H9 (cell line): ENCODE data around the gene ATP6V1B1. TPM values are rescaled to one million over a fixed set of nuclear protein-coding genes. Genes with fewer than 3 reads are reported as not detected.

Experiments used
- DNase-seq: peaks from one replicate; pipeline ENCODE4 v3.0.0-alpha.2; 2017
- H2AFZ ChIP-seq: one replicate; pipeline ENCODE4 v1.6.1; 2013; ENCODE audit warnings: mild to moderate bottlenecking, low read length, control low read depth, moderate library complexity
- H2AK5ac ChIP-seq: 2 replicates; pipeline ENCODE4 v1.6.1; 2013; ENCODE audit warnings: low read length, control low read depth, mixed read lengths; ENCODE audit not compliant: insufficient read length
- H2BK120ac ChIP-seq: one replicate; pipeline ENCODE4 v1.6.1; 2013; ENCODE audit warnings: low read depth, mild to moderate bottlenecking, low read length, control low read depth, inconsistent platforms; ENCODE audit not compliant: poor library complexity, severe bottlenecking
- H2BK12ac ChIP-seq: 2 replicates; pipeline ENCODE4 v1.6.1; 2013; ENCODE audit warnings: low read length, control low read depth, mixed read lengths, low read depth; ENCODE audit not compliant: insufficient read length
- H2BK15ac ChIP-seq: 2 replicates; pipeline ENCODE4 v1.6.1; 2013; ENCODE audit warnings: low read depth, low read length, control low read depth
- H2BK20ac ChIP-seq: one replicate; pipeline ENCODE4 v1.6.1; 2013; ENCODE audit warnings: low read depth, mild to moderate bottlenecking, low read length, control low read depth, inconsistent platforms; ENCODE audit not compliant: poor library complexity, severe bottlenecking
- H2BK5ac ChIP-seq: 2 replicates; pipeline ENCODE4 v1.6.1; 2013; ENCODE audit warnings: low read length, control low read depth, mixed read lengths; ENCODE audit not compliant: insufficient read length
- H3K14ac ChIP-seq: 2 replicates; pipeline ENCODE4 v1.6.1; 2013; ENCODE audit warnings: low read length, control low read depth; ENCODE audit not compliant: insufficient read depth
- H3K18ac ChIP-seq: 2 replicates; pipeline ENCODE4 v1.6.1; 2013; ENCODE audit warnings: low read depth, mild to moderate bottlenecking, mixed read lengths, low read length, control low read depth; ENCODE audit not compliant: insufficient read length
- H3K23ac ChIP-seq: 2 replicates; pipeline ENCODE4 v1.6.1; 2013; ENCODE audit warnings: low read length, control low read depth, mixed read lengths, low read depth; ENCODE audit not compliant: insufficient read length
- H3K23me2 ChIP-seq: 2 replicates; pipeline ENCODE4 v1.6.1; 2013; ENCODE audit warnings: low read depth, mild to moderate bottlenecking, mixed read lengths, low read length, control low read depth; ENCODE audit not compliant: insufficient read length, poor library complexity, severe bottlenecking
- H3K27ac ChIP-seq: 2 replicates; pipeline ENCODE4 v1.5.1; 2013; ENCODE audit warnings: low read length, control low read depth, mixed read lengths, low read depth; ENCODE audit not compliant: insufficient read length
- H3K27me3 ChIP-seq: 2 replicates; pipeline ENCODE4 v1.6.1; 2013; ENCODE audit warnings: low read length, control low read depth, inconsistent platforms; ENCODE audit not compliant: insufficient read depth
- H3K4ac ChIP-seq: 2 replicates; pipeline ENCODE4 v1.6.1; 2013; ENCODE audit warnings: low read depth, mild to moderate bottlenecking, control low read depth, inconsistent platforms, low read length, moderate library complexity
- H3K4me1 ChIP-seq: 2 replicates; pipeline ENCODE4 v1.6.1; 2013; ENCODE audit warnings: low read length, control low read depth, inconsistent platforms; ENCODE audit not compliant: insufficient read depth
- H3K4me2 ChIP-seq: 2 replicates; pipeline ENCODE4 v1.6.1; 2013; ENCODE audit warnings: low read length, control low read depth, mixed read lengths; ENCODE audit not compliant: insufficient read length, insufficient read depth
- H3K56ac ChIP-seq: 2 replicates; pipeline ENCODE4 v1.6.1; 2013; ENCODE audit warnings: low read depth, mild to moderate bottlenecking, mixed read lengths, low read length, control low read depth; ENCODE audit not compliant: insufficient read length
- H3K79me1 ChIP-seq: 2 replicates; pipeline ENCODE4 v1.6.1; 2013; ENCODE audit warnings: low read depth, mild to moderate bottlenecking, moderate library complexity, low read length, control low read depth, inconsistent platforms; ENCODE audit not compliant: insufficient read depth, poor library complexity, severe bottlenecking
- H3K79me2 ChIP-seq: 2 replicates; pipeline ENCODE4 v1.6.1; 2013; ENCODE audit warnings: low read length, control low read depth, inconsistent platforms; ENCODE audit not compliant: insufficient read depth
- H3K9ac ChIP-seq: 2 replicates; pipeline ENCODE4 v1.6.1; 2013; ENCODE audit warnings: low read length, control low read depth, mixed read lengths; ENCODE audit not compliant: insufficient read length; ENCODE audit errors: extremely low read depth
- H3K9me3 ChIP-seq: one replicate; pipeline ENCODE4 v1.6.1; 2013; ENCODE audit warnings: low read depth, low read length, inconsistent platforms; ENCODE audit not compliant: control insufficient read depth
- H3T11ph ChIP-seq: one replicate; pipeline ENCODE4 v1.6.1; 2013; ENCODE audit warnings: mild to moderate bottlenecking, low read length, control low read depth, inconsistent platforms
- H4K20me1 ChIP-seq: one replicate; pipeline ENCODE4 v1.6.1; 2013; ENCODE audit not compliant: control insufficient read depth, insufficient read length, insufficient read depth
- H4K5ac ChIP-seq: 2 replicates; pipeline ENCODE4 v1.6.1; 2013; ENCODE audit warnings: low read depth, mild to moderate bottlenecking, mixed read lengths, low read length, control low read depth; ENCODE audit not compliant: insufficient read length
- H4K8ac ChIP-seq: replicated peaks from 2 replicates; pipeline ENCODE4 v1.6.1; 2013; ENCODE audit warnings: low read length, control low read depth, mixed read lengths, low read depth; ENCODE audit not compliant: insufficient read length
- H4K91ac ChIP-seq: 2 replicates; pipeline ENCODE4 v1.6.1; 2013; ENCODE audit warnings: low read depth, mild to moderate bottlenecking, moderate library complexity, mixed read lengths, low read length, control low read depth; ENCODE audit not compliant: insufficient read length
- H3K27ac Mint-ChIP-seq, 3 experiments: 2 replicates in 2 of 3; 3 replicates in 1 of 3; pipeline ENCODE4 v1.8.0; 2020 to 2021; ENCODE audit warnings: mixed read lengths in 3 of 3, mild to moderate bottlenecking in 1 of 3, moderate library complexity in 1 of 3
- H3K27me3 Mint-ChIP-seq: 2 replicates; pipeline ENCODE4 v1.8.0; 2021; ENCODE audit warnings: low read depth, mild to moderate bottlenecking, moderate library complexity, mixed read lengths
- H3K36me3 Mint-ChIP-seq, 3 experiments: 2 replicates in 2 of 3; 3 replicates in 1 of 3; pipeline ENCODE4 v1.8.0; 2020 to 2021; ENCODE audit warnings: low read depth in 3 of 3, mixed read lengths in 3 of 3; ENCODE audit not compliant: insufficient read depth in 1 of 3
- H3K4me1 Mint-ChIP-seq, 2 experiments: 2 replicates each; pipeline ENCODE4 v1.8.0; 2020; ENCODE audit warnings: mixed read lengths in 2 of 2
- H3K4me3 Mint-ChIP-seq, 2 experiments: 2 replicates in 1 of 2; 3 replicates in 1 of 2; pipeline ENCODE4 v1.8.0; 2020 to 2021; ENCODE audit warnings: mild to moderate bottlenecking in 2 of 2, mixed read lengths in 2 of 2, moderate library complexity in 1 of 2
- H3K9me3 Mint-ChIP-seq, 2 experiments: 2 replicates in 1 of 2; 3 replicates in 1 of 2; pipeline ENCODE4 v1.8.0; 2020; ENCODE audit warnings: mild to moderate bottlenecking in 2 of 2, mixed read lengths in 2 of 2, moderate library complexity in 1 of 2
- WGBS: extraction: QIAGEN DNeasy Blood & Tissue Kit; methylation state at CpG from one replicate; pipeline ENCODE4 v1.1.7; 2013; ENCODE audit warnings: missing lambda C conversion rate, low lambda C conversion rate, mixed read lengths; ENCODE audit not compliant: insufficient read length; ENCODE audit errors: extremely low coverage; 5-methylcytosine and 5-hydroxymethylcytosine counted together
- total RNA-seq: library from RNA; stranded (reverse); gene quantifications from 2 replicates; pipeline ENCODE4 v1.2.1, GENCODE V29; 2021
- TF ChIP-seq, protein P1 (sequence below): fragments of 200-600 bp; sonication (generic); conservative IDR thresholded peaks from 3 replicates; pipeline ENCODE4 v1.8.0; 2021; ENCODE audit warnings: antibody characterized with exemption, mild to moderate bottlenecking

Gene ATP6V1B1
- total RNA-seq, 1 experiment from 2014 or later: not detected

DNA sequence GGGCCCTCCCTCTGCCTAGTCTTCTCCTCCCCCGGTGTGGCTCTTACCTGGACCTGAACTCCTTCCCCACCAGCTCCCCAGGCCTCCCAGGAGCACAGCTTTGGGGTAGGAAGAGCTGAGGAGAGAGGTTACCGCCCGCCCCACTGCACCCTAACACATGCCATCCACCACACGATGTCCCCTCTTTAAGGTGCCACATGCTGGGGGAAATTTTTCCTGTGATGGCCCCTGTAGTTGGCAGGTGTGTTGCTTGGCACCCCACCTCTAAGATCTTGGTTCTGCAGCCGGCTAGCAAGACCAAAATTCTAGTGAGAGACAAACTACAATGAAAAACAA, 65.9 kb downstream of the ATP6V1B1 start:
- Histone ChIP-seq H4K91ac (no peak overlapping the region), H4K5ac (no peak overlapping the region), H2BK5ac (no peak overlapping the region), H4K8ac (no peak overlapping the region), H3K4me2 (no peak overlapping the region), H2AK5ac (no peak overlapping the region), H3K23me2 (peaks cover 7% of the 10 kb centered on the region), H3K9me3 (no peaks in the 10 kb centered on the region), H2BK20ac (no peak overlapping the region), H3K9ac (no peak overlapping the region), H2AFZ (no peak overlapping the region), H3K79me1 (no peaks in the 10 kb centered on the region), H3K4me1 (peaks cover 8% of the 10 kb centered on the region; the same call in 1 of the 2 replicates), H2BK120ac (no peak overlapping the region), H3K27me3 (no peaks in the 10 kb centered on the region), H3K23ac (no peak overlapping the region), H3K4ac (no peak overlapping the region), H3K79me2 (no peaks in the 10 kb centered on the region), H3K27ac (no peak overlapping the region), H3K18ac (no peak overlapping the region), H2BK12ac (no peak overlapping the region), H3K14ac (no peak overlapping the region), H3T11ph (no peak overlapping the region), H3K56ac (no peak overlapping the region), H4K20me1 (no peaks in the 10 kb centered on the region), H2BK15ac (no peak overlapping the region)
- TF ChIP-seq, protein P1, sequence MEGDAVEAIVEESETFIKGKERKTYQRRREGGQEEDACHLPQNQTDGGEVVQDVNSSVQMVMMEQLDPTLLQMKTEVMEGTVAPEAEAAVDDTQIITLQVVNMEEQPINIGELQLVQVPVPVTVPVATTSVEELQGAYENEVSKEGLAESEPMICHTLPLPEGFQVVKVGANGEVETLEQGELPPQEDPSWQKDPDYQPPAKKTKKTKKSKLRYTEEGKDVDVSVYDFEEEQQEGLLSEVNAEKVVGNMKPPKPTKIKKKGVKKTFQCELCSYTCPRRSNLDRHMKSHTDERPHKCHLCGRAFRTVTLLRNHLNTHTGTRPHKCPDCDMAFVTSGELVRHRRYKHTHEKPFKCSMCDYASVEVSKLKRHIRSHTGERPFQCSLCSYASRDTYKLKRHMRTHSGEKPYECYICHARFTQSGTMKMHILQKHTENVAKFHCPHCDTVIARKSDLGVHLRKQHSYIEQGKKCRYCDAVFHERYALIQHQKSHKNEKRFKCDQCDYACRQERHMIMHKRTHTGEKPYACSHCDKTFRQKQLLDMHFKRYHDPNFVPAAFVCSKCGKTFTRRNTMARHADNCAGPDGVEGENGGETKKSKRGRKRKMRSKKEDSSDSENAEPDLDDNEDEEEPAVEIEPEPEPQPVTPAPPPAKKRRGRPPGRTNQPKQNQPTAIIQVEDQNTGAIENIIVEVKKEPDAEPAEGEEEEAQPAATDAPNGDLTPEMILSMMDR: no peak
- Mint-ChIP-seq H3K9me3 (no peaks in the 10 kb centered on the region), H3K27me3 (peaks cover 42% of the 10 kb centered on the region), H3K4me3 (peak overlapping the region in 1 of 2 experiments; percentile 62; a peak in 2 of 5 replicates), H3K27ac (no peak overlapping the region; a peak in 1 of 7 replicates), H3K4me1 (peaks cover 15 to 20% of the 10 kb centered on the region in 2 experiments), H3K36me3 (no peaks in the 10 kb centered on the region)
- no peak for DNase-seq
- WGBS: no CpG with 5 or more reads among the region's 5 CpGs
